Astrocyte of the cerebellum (primary cell): Measurements from ENCODE around the gene SMDT1.

Experiments used
- DNase-seq: peaks from one replicate; pipeline ENCODE4 v3.0.0-alpha.2; 2011; ENCODE audit warnings: low read depth
- H3K4me3 ChIP-seq: 2 replicates; pipeline ENCODE4 v1.5.1; 2011; ENCODE audit warnings: mild to moderate bottlenecking, low read depth, low read length, moderate library complexity
- CTCF ChIP-seq: IDR thresholded peaks from 2 replicates; pipeline ENCODE4 v1.5.1; 2012; ENCODE audit warnings: low read length, low read depth, moderate library complexity, mild to moderate bottlenecking; ENCODE audit errors: missing control alignments
- in situ Hi-C: cut with HindIII; loops from 2 replicates; pipeline ENCODE4 v1.10.0; 2017; ENCODE audit warnings: low sequenced_read_pairs

Gene SMDT1

DNA sequence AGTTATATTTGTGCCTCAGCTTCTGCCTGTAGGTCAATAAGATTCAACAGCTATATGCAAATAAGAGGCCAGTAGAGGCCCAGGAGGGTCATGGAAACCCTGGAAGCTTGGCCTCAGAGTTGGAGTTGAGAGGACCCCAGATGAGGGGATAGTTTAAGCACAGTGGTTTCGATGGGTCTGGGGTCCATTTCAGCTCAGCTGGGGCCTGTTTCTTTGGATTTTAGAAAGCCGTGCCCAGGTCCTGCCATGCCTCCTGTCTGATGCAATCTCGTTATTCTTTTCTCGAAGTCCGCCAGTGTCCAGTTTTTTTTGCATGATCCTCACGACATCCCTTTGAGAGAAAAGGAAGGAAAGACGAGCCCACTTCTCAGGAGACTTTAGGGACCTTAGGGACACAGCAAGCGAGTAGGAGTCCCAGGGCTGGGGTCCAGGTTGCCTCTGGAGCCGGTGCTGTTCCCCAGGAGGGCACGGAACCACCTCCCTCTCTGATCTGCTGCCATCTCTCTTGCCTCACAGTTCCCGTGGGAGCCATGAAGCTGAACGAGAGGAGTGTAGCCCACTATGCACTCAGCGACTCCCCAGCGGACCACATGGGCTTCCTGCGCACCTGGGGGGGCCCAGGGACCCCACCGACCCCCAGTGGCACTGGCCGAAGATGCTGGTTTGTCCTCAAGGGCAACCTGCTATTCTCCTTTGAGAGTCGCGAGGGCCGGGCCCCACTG is 2.6 kb upstream of the SMDT1 start:
- H3K4me3 ChIP-seq, result no peak overlapping the region

DNA sequence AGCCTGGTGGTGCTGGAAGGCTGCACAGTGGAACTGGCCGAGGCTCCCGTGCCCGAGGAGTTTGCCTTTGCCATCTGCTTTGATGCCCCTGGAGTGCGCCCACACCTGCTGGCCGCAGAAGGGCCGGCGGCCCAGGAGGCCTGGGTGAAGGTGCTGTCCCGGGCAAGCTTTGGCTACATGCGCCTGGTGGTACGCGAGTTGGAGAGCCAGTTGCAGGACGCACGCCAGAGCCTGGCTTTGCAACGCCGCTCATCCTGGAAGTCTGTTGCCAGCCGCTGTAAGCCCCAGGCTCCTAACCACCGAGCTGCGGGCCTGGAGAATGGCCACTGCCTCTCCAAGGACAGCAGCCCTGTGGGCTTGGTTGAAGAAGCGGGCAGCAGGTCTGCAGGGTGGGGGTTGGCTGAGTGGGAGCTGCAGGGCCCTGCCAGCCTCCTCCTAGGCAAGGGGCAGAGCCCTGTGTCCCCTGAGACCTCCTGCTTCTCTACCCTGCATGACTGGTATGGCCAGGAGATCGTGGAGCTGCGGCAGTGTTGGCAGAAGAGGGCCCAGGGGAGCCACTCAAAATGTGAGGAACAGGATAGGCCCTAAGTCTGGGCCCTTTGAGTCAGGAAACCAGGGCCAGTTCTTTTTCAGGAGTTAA is 1.9 kb upstream of the SMDT1 start:
- no peak for TF ChIP-seq CTCF
- in situ Hi-C loops, result no loop called here
- DNase-seq, result no peak
- H3K4me3 ChIP-seq, result no peak overlapping the region

More for the DNA sequence above, 2.6 kb upstream of the SMDT1 start:
- DNase-seq, result no peak
- in situ Hi-C loops, result no loop called here
- no peak for TF ChIP-seq CTCF

GRCh38 chr22:42078469-42079318 is 806 bp upstream of the SMDT1 start:
- no peak for DNase-seq
- H3K4me3 ChIP-seq, result peak overlapping the region; percentile 63
- in situ Hi-C loops, result no loop called here
- no peak for TF ChIP-seq CTCF

DNA sequence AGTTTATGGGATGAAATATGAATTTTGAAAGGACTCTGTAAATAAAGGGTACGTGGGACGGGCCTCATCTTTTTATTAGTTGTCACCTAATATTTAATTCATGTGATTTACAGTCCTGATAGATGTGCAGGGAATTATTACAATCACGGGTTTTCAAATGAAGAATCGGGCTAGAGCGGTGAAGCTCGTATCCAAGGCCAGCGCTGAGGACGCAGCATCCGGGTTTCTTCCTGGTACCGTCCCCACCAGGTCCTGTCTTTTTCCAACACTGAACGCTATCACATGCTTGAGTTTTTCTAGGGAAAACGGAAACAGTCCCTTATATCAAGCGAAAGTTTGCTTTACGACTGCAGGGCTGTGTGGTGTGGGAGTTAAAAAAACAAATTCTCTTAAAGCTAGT is 787 bp downstream of the SMDT1 start:
- TF ChIP-seq CTCF, result no peak
- peak overlapping the region; percentile 63 for H3K4me3 ChIP-seq
- no peak for DNase-seq
- in situ Hi-C loops, result no loop called here

DNA sequence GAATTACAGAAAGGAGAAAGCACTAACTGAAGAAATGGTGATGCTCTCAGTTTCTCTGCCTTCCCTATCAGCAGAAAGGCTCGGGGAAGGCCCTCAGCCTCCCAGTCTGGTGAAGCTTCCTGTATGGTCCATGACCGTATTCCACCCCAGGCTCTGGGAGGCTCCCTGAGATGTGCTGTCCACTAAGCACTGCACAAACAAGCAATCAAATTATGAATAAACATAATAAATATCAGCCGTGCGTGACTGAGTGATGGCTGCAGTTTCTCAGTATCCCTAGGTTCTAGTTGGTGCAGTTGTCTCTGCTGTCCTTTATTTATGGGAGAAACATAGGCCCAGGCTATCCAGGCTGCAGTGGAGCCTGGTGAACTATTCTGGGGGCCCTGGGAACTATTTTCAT is 3.6 kb downstream of the SMDT1 start:
- no peak for TF ChIP-seq CTCF
- no peak overlapping the region for H3K4me3 ChIP-seq
- in situ Hi-C loops, result no loop called here
- no peak for DNase-seq

GRCh38 chr22:42084874-42085273 is 5.4 kb downstream of the SMDT1 start:
- no peak for TF ChIP-seq CTCF
- H3K4me3 ChIP-seq, result no peak overlapping the region
- DNase-seq, result no peak
- in situ Hi-C loops, result no loop called here
